H1 (cell line): ENCODE data around the gene PTPA. TPM values are rescaled to one million over a fixed set of nuclear protein-coding genes. Genes with fewer than 3 reads are reported as not detected.

Experiments
- CTCF ChIA-PET: fragments of 300-600 bp; sonication (Branson Sonifier 250); formaldehyde crosslinking; loops from one replicate; lab custom pipeline; 2021; ENCODE audit not compliant: partially characterized antibody; lab: Charles Lee
- POLR2A ChIA-PET: fragments of 300-600 bp; sonication (Branson Sonifier 250); formaldehyde crosslinking; loops from one replicate; lab custom pipeline; 2021; ENCODE audit warnings: inconsistent platforms; ENCODE audit not compliant: partially characterized antibody; lab: Charles Lee
- DNase-seq, 2 experiments: peaks; one replicate each; pipeline versions ENCODE4 v3.0.0 to v3.0.0-alpha.2; 2010 to 2022; ENCODE audit warnings: low spot score in 2 of 2, low read depth in 1 of 2, mixed read lengths in 1 of 2
- FAIRE-seq: peaks from 2 replicates; lab custom pipeline; 2011; peaks lifted over from hg19 to GRCh38; lab: Jason Lieb, UNC
- H2AFZ ChIP-seq: 2 replicates; pipeline ENCODE4 v1.8.1; 2012; ENCODE audit warnings: low read length, inconsistent platforms
- H2AK5ac ChIP-seq: 2 replicates; pipeline ENCODE4 v1.6.1; 2013; ENCODE audit warnings: low read depth, low read length
- H2BK120ac ChIP-seq: replicated peaks from 2 replicates; pipeline ENCODE3; 2013; ENCODE audit warnings: low read depth, low read length, inconsistent platforms
- H2BK12ac ChIP-seq: 2 replicates; pipeline ENCODE4 v1.6.1; 2013; ENCODE audit warnings: low read depth, low read length
- H2BK15ac ChIP-seq: 2 replicates; pipeline ENCODE4 v1.6.1; 2013; ENCODE audit warnings: low read length
- H2BK20ac ChIP-seq: 2 replicates; pipeline ENCODE4 v1.6.1; 2013; ENCODE audit warnings: low read length
- H2BK5ac ChIP-seq: 2 replicates; pipeline ENCODE4 v1.6.1; 2013; ENCODE audit warnings: low read depth, low read length
- H3K14ac ChIP-seq: 2 replicates; pipeline ENCODE4 v1.6.1; 2013; ENCODE audit warnings: inconsistent platforms; ENCODE audit not compliant: insufficient read length
- H3K18ac ChIP-seq: 2 replicates; pipeline ENCODE4 v1.6.1; 2013; ENCODE audit warnings: low read length; ENCODE audit errors: extremely low read depth
- H3K23ac ChIP-seq: 2 replicates; pipeline ENCODE4 v1.6.1; 2013; ENCODE audit warnings: inconsistent platforms; ENCODE audit not compliant: insufficient read length
- H3K23me2 ChIP-seq: 2 replicates; pipeline ENCODE4 v1.6.1; 2013; ENCODE audit warnings: low read depth, low read length
- H3K27ac ChIP-seq: 2 replicates; pipeline ENCODE4 v1.6.1; 2011; ENCODE audit warnings: low read depth, low read length, inconsistent platforms
- H3K27me3 ChIP-seq, 4 experiments: replicated peaks in 1 of 4; 1 replicate in 1 of 4; 2 replicates in 3 of 4; pipeline versions ENCODE4 v1.6.1 to v1.8.1; 2011 to 2013; ENCODE audit warnings: low read length in 3 of 4, mild to moderate bottlenecking in 3 of 4, inconsistent platforms in 2 of 4, mixed read lengths in 2 of 4, moderate library complexity in 1 of 4; ENCODE audit not compliant: control insufficient read depth in 3 of 4, insufficient read depth in 3 of 4; ENCODE audit errors: extremely low read depth in 1 of 4
- H3K36me3 ChIP-seq, 4 experiments: 2 replicates each; pipeline versions ENCODE4 v1.6.1 to v1.8.1; 2011 to 2013; ENCODE audit warnings: mild to moderate bottlenecking in 4 of 4, low read length in 3 of 4, moderate library complexity in 2 of 4, control low read depth in 1 of 4, inconsistent platforms in 1 of 4; ENCODE audit not compliant: insufficient read depth in 4 of 4, control insufficient read depth in 2 of 4
- H3K4ac ChIP-seq: replicated peaks from 2 replicates; pipeline ENCODE3; 2013; ENCODE audit warnings: low read length, low read depth, mixed read lengths, inconsistent platforms; ENCODE audit not compliant: insufficient read length
- H3K4me1 ChIP-seq, 4 experiments: replicated peaks in 1 of 4; 1 replicate in 1 of 4; 2 replicates in 3 of 4; pipeline versions ENCODE4 v1.6.1 to v1.8.1; 2011 to 2013; ENCODE audit warnings: low read length in 3 of 4, inconsistent platforms in 2 of 4, mixed read lengths in 1 of 4; ENCODE audit not compliant: insufficient read depth in 4 of 4, control insufficient read depth in 3 of 4
- H3K4me2 ChIP-seq, 2 experiments: 2 replicates each; pipeline versions ENCODE4 v1.6.1 to v1.8.1; 2011 to 2013; ENCODE audit warnings: low read depth in 2 of 2, low read length in 2 of 2, control low read depth in 1 of 2, inconsistent platforms in 1 of 2, mild to moderate bottlenecking in 1 of 2; ENCODE audit not compliant: insufficient read depth in 1 of 2
- H3K4me3 ChIP-seq, 4 experiments: fragments of 200-600, 300-600 bp in 1 of 4; sonication (generic), shearing (Covaris generic), sonication (Bioruptor Twin) in 1 of 4; 2 replicates each; pipeline versions ENCODE4 v1.5.1 to v1.8.1; 2011 to 2016; ENCODE audit warnings: low read length in 4 of 4, low read depth in 3 of 4, control low read depth in 2 of 4, inconsistent platforms in 2 of 4, mild to moderate bottlenecking in 2 of 4, mixed read lengths in 1 of 4, moderate library complexity in 1 of 4; ENCODE audit not compliant: insufficient read depth in 2 of 4; ENCODE audit errors: extremely low read depth in 1 of 4
- H3K56ac ChIP-seq: replicated peaks from 2 replicates; pipeline ENCODE3; 2013; ENCODE audit warnings: low read depth, mild to moderate bottlenecking, mixed read lengths, low read length, inconsistent platforms; ENCODE audit not compliant: insufficient read length
- H3K79me1 ChIP-seq: 2 replicates; pipeline ENCODE4 v1.6.1; 2013; ENCODE audit warnings: low read depth, low read length, control low read depth
- H3K79me2 ChIP-seq, 2 experiments: 2 replicates each; pipeline versions ENCODE4 v1.6.1 to v1.8.1; 2012 to 2013; ENCODE audit warnings: low read length in 2 of 2, mild to moderate bottlenecking in 2 of 2, inconsistent platforms in 1 of 2; ENCODE audit not compliant: insufficient read depth in 2 of 2, control insufficient read depth in 1 of 2
- H3K9ac ChIP-seq, 4 experiments: replicated peaks in 1 of 4; 1 replicate in 1 of 4; 2 replicates in 3 of 4; pipeline versions ENCODE4 v1.6.1 to v1.8.1; 2011 to 2013; ENCODE audit warnings: low read depth in 3 of 4, low read length in 3 of 4, control low read depth in 2 of 4, mild to moderate bottlenecking in 2 of 4, moderate library complexity in 2 of 4, inconsistent platforms in 1 of 4; ENCODE audit errors: extremely low read depth in 1 of 4
- H3K9me3 ChIP-seq, 2 experiments: 2 replicates each; pipeline versions ENCODE4 v1.6.1 to v1.8.1; 2012 to 2013; ENCODE audit warnings: mild to moderate bottlenecking in 2 of 2, moderate library complexity in 2 of 2, control low read depth in 1 of 2, inconsistent platforms in 1 of 2, low read depth in 1 of 2, low read length in 1 of 2, mixed read lengths in 1 of 2; ENCODE audit not compliant: insufficient read depth in 2 of 2
- H4K20me1 ChIP-seq, 2 experiments: replicated peaks in 1 of 2; 2 replicates each; pipeline versions ENCODE3 to v1.8.1; 2011 to 2013; ENCODE audit warnings: inconsistent platforms in 2 of 2, low read length in 2 of 2, mild to moderate bottlenecking in 1 of 2; ENCODE audit not compliant: insufficient read depth in 2 of 2, control insufficient read depth in 1 of 2
- H4K5ac ChIP-seq: 2 replicates; pipeline ENCODE4 v1.6.1; 2013; ENCODE audit warnings: low read length, low read depth, mixed read lengths, inconsistent platforms; ENCODE audit not compliant: insufficient read length
- H4K8ac ChIP-seq: 2 replicates; pipeline ENCODE4 v1.8.0; 2013; ENCODE audit warnings: mild to moderate bottlenecking, moderate library complexity, low read length, inconsistent platforms; ENCODE audit not compliant: insufficient read depth; ENCODE audit errors: extremely low read depth
- H4K91ac ChIP-seq: replicated peaks from 2 replicates; pipeline ENCODE3; 2013; ENCODE audit warnings: low read length, mixed read lengths, inconsistent platforms; ENCODE audit not compliant: insufficient read length
- SIRT6 ChIP-seq: IDR thresholded peaks from one replicate; pipeline ENCODE4 v1.7.1; 2012; ENCODE audit warnings: low read length, inconsistent platforms
- SP1 ChIP-seq: IDR thresholded peaks from 2 replicates; pipeline ENCODE4 v1.6.1; 2011; ENCODE audit warnings: low read depth, low read length
- WGBS, 2 experiments: shearing (Covaris generic) in 1 of 2; methylation state at CpG; one replicate each; pipeline versions ENCODE4 v1.1.6 to v1.1.7; 2013 to 2015; ENCODE audit warnings: low lambda C conversion rate in 2 of 2, mixed read lengths in 2 of 2, inconsistent platforms in 1 of 2, low coverage in 1 of 2, missing lambda C conversion rate in 1 of 2; ENCODE audit not compliant: insufficient replicate concordance in 2 of 2, insufficient coverage in 1 of 2, insufficient read length in 1 of 2; ENCODE audit errors: extremely low coverage in 1 of 2, missing lambda C conversion rate in 1 of 2; 5-methylcytosine and 5-hydroxymethylcytosine counted together
- polyA plus RNA-seq, 7 experiments: library from polyadenylated mRNA; depleted of rRNA in 3 of 7; stranded (reverse) in 5 of 7; unstranded in 2 of 7; fragments of >200 nt in 5 of 7; fragments of 200-250 nt in 2 of 7; gene quantifications; 1 replicate in 5 of 7; 2 replicates in 1 of 7; 4 replicates in 1 of 7; pipeline versions ENCODE4 v1.2.1 to v1.2.3, GENCODE V29; 2011 to 2013; ENCODE audit warnings: missing spikeins in 2 of 7, mixed read lengths in 2 of 7
- total RNA-seq: library from RNA; stranded (reverse); fragmentation: NEBNext Ultra II Directional; extraction: Animal tissue kit (Norgen Biotek cat#: 25700); gene quantifications from 2 replicates; pipeline ENCODE4 v1.2.1, GENCODE V29; 2021
- TF ChIP-seq, protein P1 (sequence below), 3 experiments: IDR thresholded peaks; 1 replicate in 2 of 3; 2 replicates in 1 of 3; pipeline versions ENCODE4 v1.5.1 to v1.6.1; 2011; ENCODE audit warnings: low read length in 3 of 3, mild to moderate bottlenecking in 3 of 3, inconsistent platforms in 2 of 3, low read depth in 1 of 3, moderate library complexity in 1 of 3; ENCODE audit not compliant: insufficient read depth in 1 of 3; ENCODE audit errors: control extremely low read depth in 1 of 3

Gene PTPA
- total and polyA plus RNA-seq, 2 of the 8 experiments (the other 6 are each of a cell fraction or from before 2014, with no cell fraction given) = 114 to 145 TPM

DNA sequence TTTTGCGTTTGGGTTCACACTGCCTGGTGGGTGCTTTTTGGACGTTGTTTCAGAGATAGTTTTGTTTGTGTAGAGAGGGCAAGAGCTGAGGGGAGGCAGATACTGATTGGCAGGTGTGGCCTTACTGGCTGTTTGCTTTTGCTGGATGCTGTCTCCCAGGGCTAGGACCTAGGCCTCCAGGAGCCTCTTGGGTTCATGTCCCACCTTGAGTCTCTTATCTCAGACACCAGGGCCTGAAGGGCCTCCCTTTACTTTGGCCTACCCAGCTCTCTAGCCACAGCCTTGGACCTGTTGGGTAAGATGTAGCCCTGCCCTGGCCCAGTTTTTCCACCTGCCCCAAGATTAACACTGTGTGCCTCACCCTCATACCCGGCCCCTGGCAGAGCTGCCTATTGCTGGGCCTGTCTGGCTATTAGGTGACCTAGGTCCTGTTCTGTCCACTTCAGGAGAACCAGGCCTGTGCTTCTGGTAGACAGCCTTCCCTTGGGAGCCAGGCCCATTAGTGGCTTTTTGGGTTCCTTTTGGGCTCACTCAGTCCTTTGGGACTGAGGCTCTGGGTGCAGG is 13.4 kb downstream of the PTPA start:
- no peak overlapping the region for H2BK5ac ChIP-seq
- no peak for FAIRE-seq
- no peak overlapping the region for H3K23ac ChIP-seq
- no peak overlapping the region for H3K14ac ChIP-seq
- H3K4ac ChIP-seq = no peak overlapping the region
- no peak overlapping the region for H3K4me3 ChIP-seq
- no peak overlapping the region for H3K56ac ChIP-seq
- H4K5ac ChIP-seq = no peak overlapping the region
- H3K4me2 ChIP-seq = no peak overlapping the region
- no peak overlapping the region for H2AFZ ChIP-seq
- H2BK20ac ChIP-seq = no peak overlapping the region
- H3K79me2 ChIP-seq = peaks cover 3 to 26% of the 10 kb centered on the region in 2 experiments; a peak in 2 of 4 replicates
- H3K18ac ChIP-seq = no peak overlapping the region
- CTCF ChIA-PET = interaction anchor here (1.0 to 12.2 kb wide), 4 partner anchors 11 to 196 kb away, joined by 3 to 169 read pairs (median 4); no protein-coding TSS in a partner anchor
- H4K91ac ChIP-seq = no peak overlapping the region
- no peak overlapping the region for H2BK12ac ChIP-seq
- H3K27ac ChIP-seq = no peak overlapping the region
- H3K27me3 ChIP-seq = no peaks in the 10 kb centered on the region
- no peaks in the 10 kb centered on the region for H3K23me2 ChIP-seq
- H2BK120ac ChIP-seq = no peak overlapping the region
- H2BK15ac ChIP-seq = no peak overlapping the region
- DNase-seq = no peak
- H3K36me3 ChIP-seq = peaks cover 12 to 53% (median 24%) of the 10 kb centered on the region in 4 experiments; a peak in 5 of 8 replicates
- WGBS, 2 experiments = 93% methylated on average over 3 of the region's 3 CpGs; no CpG with 5 or more reads in 1 of the 2 experiments
- POLR2A ChIA-PET = interaction anchor here (0.5 to 1.3 kb wide), 3 partner anchors 15 to 101 kb away, joined by 3 read pairs; no protein-coding TSS in a partner anchor
- H3K9me3 ChIP-seq = no peaks in the 10 kb centered on the region
- peaks cover 9 to 18% (median 12%) of the 10 kb centered on the region in 4 experiments for H3K4me1 ChIP-seq
- no peak overlapping the region for H2AK5ac ChIP-seq
- H4K20me1 ChIP-seq = peaks cover 0 to 4% of the 10 kb centered on the region in 2 experiments
- no peak overlapping the region for H3K9ac ChIP-seq
- H4K8ac ChIP-seq = no peak overlapping the region
- peaks cover 15% of the 10 kb centered on the region for H3K79me1 ChIP-seq
- TF ChIP-seq SP1 (no peak), SIRT6 (no peak)
- TF ChIP-seq, protein P1, sequence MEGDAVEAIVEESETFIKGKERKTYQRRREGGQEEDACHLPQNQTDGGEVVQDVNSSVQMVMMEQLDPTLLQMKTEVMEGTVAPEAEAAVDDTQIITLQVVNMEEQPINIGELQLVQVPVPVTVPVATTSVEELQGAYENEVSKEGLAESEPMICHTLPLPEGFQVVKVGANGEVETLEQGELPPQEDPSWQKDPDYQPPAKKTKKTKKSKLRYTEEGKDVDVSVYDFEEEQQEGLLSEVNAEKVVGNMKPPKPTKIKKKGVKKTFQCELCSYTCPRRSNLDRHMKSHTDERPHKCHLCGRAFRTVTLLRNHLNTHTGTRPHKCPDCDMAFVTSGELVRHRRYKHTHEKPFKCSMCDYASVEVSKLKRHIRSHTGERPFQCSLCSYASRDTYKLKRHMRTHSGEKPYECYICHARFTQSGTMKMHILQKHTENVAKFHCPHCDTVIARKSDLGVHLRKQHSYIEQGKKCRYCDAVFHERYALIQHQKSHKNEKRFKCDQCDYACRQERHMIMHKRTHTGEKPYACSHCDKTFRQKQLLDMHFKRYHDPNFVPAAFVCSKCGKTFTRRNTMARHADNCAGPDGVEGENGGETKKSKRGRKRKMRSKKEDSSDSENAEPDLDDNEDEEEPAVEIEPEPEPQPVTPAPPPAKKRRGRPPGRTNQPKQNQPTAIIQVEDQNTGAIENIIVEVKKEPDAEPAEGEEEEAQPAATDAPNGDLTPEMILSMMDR (IDR thresholded peaks at IDR 0.05; ENCODE audit: control extremely low read depth in 1 of 3, insufficient read depth in 1 of 3, low read depth in 1 of 3, low read length in 3 of 3) = no peak
